Fibroblast of villous mesenchyme (primary cell): Measurements from ENCODE around the gene IFT20. TPM values are rescaled to one million over a fixed set of nuclear protein-coding genes. Genes with fewer than 3 reads are reported as not detected.
A peak's percentile ranks its signal among the peaks of the same experiment; 100 is the strongest.

Experiments used
- DNase-seq: peaks from one replicate; pipeline ENCODE4 v3.0.0-alpha.2; 2010; ENCODE audit warnings: low read depth
- H3K4me3 ChIP-seq: 2 replicates; pipeline ENCODE4 v1.5.1; 2011; ENCODE audit warnings: low read depth, mild to moderate bottlenecking, low read length
- total RNA-seq: library from RNA; depleted of rRNA; stranded (reverse); fragments of >200 nt; gene quantifications from 2 replicates; pipeline ENCODE4 v1.2.3, GENCODE V29; 2012
- TF ChIP-seq, protein P1 (sequence below): IDR thresholded peaks from 2 replicates; pipeline ENCODE4 v1.5.1; 2012; ENCODE audit warnings: low read depth, mild to moderate bottlenecking, low read length; ENCODE audit not compliant: insufficient read depth

IFT20 gene
- total RNA-seq, 1 donor = 51.4 TPM

DNA sequence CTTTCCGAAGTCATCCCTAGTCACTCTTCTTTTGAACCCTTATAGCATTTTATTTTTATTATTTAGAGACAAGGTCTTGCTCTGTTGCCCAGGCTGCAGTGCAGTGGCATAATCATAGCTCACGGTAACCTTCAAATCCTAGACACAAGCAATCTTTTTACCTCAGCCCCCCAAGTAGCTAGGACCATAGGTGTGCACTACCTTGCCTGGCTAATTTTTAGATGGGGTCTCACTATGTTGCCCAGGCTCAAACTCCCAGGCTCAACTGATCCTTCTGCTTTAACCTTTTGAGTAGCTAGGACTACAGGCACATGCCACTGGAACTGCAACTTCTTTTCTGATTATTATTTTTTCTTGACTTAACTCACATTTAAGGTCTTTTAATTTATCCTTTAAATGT lies 49.3 kb downstream of the IFT20 start:
- DNase-seq = no peak
- H3K4me3 ChIP-seq = no peak overlapping the region
- TF ChIP-seq, protein P1, sequence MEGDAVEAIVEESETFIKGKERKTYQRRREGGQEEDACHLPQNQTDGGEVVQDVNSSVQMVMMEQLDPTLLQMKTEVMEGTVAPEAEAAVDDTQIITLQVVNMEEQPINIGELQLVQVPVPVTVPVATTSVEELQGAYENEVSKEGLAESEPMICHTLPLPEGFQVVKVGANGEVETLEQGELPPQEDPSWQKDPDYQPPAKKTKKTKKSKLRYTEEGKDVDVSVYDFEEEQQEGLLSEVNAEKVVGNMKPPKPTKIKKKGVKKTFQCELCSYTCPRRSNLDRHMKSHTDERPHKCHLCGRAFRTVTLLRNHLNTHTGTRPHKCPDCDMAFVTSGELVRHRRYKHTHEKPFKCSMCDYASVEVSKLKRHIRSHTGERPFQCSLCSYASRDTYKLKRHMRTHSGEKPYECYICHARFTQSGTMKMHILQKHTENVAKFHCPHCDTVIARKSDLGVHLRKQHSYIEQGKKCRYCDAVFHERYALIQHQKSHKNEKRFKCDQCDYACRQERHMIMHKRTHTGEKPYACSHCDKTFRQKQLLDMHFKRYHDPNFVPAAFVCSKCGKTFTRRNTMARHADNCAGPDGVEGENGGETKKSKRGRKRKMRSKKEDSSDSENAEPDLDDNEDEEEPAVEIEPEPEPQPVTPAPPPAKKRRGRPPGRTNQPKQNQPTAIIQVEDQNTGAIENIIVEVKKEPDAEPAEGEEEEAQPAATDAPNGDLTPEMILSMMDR = no peak

DNA sequence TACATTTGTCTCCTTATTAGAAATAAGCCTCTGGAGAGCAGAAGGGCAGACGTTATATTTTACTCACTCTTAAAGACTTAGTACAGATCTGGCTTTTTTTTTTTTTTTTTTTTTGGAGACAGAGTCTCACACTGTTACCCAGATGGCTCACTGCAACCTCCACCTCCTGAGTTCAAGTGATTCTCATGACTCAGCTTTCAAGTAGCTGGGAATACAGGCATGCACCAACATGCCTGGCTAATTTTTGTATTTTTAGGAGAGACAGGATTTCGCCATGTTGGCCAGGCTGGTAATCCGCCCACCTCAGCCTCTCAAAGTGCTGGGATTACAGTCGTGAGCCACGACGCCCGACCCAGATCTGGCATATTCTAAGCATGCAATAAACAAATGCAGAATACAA lies 52.7 kb downstream of the IFT20 start:
- TF ChIP-seq, protein P1 = no peak
- H3K4me3 ChIP-seq = no peak overlapping the region
- DNase-seq = peak; percentile 88

DNA sequence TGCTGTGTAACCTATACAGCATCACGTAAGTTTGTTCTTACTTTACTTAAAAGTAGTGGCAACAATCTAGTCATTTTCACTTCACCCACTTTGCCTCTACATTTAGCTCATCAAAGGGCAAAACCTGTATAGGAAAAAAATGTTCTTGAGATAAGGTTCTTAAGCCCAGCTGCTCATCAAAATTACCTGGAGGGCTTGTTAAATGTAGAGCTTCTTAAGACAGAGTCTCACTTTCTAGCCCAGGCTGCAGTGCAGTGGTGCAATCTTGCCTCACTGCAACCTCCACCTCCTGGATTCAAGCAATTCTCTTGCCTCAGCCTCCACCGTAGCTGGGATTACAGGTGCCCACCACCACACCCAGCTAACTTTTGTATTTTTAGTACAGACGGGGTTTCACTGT lies 54.4 kb downstream of the IFT20 start:
- TF ChIP-seq, protein P1 = no peak
- H3K4me3 ChIP-seq = no peak overlapping the region
- no peak for DNase-seq

DNA sequence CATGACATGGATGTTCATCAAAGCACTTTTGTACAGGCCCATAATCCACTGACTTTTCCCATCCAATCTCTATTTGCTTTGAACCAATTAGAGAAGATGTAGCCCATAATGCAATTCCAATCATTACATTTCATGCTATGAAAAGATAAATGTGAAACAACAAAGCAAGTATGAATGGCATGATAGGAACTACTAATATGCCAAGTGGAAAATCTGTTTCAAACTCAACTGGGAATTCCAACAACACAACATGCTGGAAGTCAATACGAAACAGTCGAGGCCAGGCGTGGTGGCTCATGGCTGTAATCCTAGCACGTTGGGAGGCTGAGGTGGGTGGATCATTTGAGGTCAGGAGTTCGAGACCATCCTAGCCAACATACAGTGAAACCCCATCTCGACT lies 55.9 kb downstream of the IFT20 start:
- H3K4me3 ChIP-seq = no peak overlapping the region
- peak; percentile 7 for DNase-seq
- TF ChIP-seq, protein P1 = no peak

Other genes starting within 250 kb of the IFT20 start
- gene TMEM97, start 16.3 kb downstream of the IFT20 start, total RNA-seq = 22.9 and 47.1 TPM in 2 replicates
- 35.1 and 50.1 TPM in 2 replicates for gene TNFAIP1, start 289 bp upstream of the IFT20 start, total RNA-seq
- gene POLDIP2, start 22.1 kb upstream of the IFT20 start, total RNA-seq = 85.5 and 88.9 TPM in 2 replicates
- not detected in 2 replicates for gene SEBOX, start 29.7 kb upstream of the IFT20 start, total RNA-seq
- gene VTN, start 34.8 kb upstream of the IFT20 start, total RNA-seq = 5.2 and 10.0 TPM in 2 replicates
- gene SARM1, start 36.2 kb upstream of the IFT20 start, total RNA-seq = 12.9 and 16.4 TPM in 2 replicates
- gene SLC46A1, start 70.7 kb upstream of the IFT20 start, total RNA-seq = 8.4 and 9.5 TPM in 2 replicates
- not detected in 2 replicates for gene SLC13A2, start 138.2 kb upstream of the IFT20 start, total RNA-seq
- gene FOXN1, start 170.9 kb upstream of the IFT20 start, total RNA-seq = not detected in 2 replicates
- 19.6 and 21.6 TPM in 2 replicates for gene UNC119, start 217.2 kb upstream of the IFT20 start, total RNA-seq
- 48.3 and 52.7 TPM in 2 replicates for gene PIGS, start 236.1 kb upstream of the IFT20 start, total RNA-seq
- gene ALDOC, start 241.4 kb upstream of the IFT20 start, total RNA-seq = 28.9 and 41.6 TPM in 2 replicates